Measurements from ENCODE around the gene ZNF638.

Gene ZNF638

GRCh38 chr2:71467180-71467815 lies 135.7 kb downstream of the ZNF638 start:
- TF ChIP-seq CTCF (IDR thresholded peaks at IDR 0.05; ENCODE audit: insufficient read depth, low read depth, low read length, missing control alignments), result no peak
- H3K4me3 ChIP-seq (ENCODE audit: low read depth, low read length), result peak overlapping the region; percentile 57
- DNase-seq (ENCODE audit: low read depth), result no peak

GRCh38 chr2:71468279-71469015 lies 136.9 kb downstream of the ZNF638 start:
- DNase-seq (ENCODE audit: low read depth), result no peak
- H3K4me3 ChIP-seq (ENCODE audit: low read depth, low read length), result no peak overlapping the region
- no peak for TF ChIP-seq CTCF (IDR thresholded peaks at IDR 0.05; ENCODE audit: insufficient read depth, low read depth, low read length, missing control alignments)

GRCh38 chr2:71469403-71470398 lies 138.1 kb downstream of the ZNF638 start:
- DNase-seq (ENCODE audit: low read depth), result no peak
- TF ChIP-seq CTCF (IDR thresholded peaks at IDR 0.05; ENCODE audit: insufficient read depth, low read depth, low read length, missing control alignments), result no peak

GRCh38 chr2:71471276-71471675 lies 139.7 kb downstream of the ZNF638 start:
- DNase-seq (ENCODE audit: low read depth), result no peak
- H3K4me3 ChIP-seq (ENCODE audit: low read depth, low read length), result no peak overlapping the region

More at GRCh38 chr2:71469403-71470398, 138.1 kb downstream of the ZNF638 start:
- no peak overlapping the region for H3K4me3 ChIP-seq (ENCODE audit: low read depth, low read length)

GRCh38 chr2:71472019-71472418 lies 140.4 kb downstream of the ZNF638 start:
- DNase-seq (ENCODE audit: low read depth), result no peak
- no peak for TF ChIP-seq CTCF (IDR thresholded peaks at IDR 0.05; ENCODE audit: insufficient read depth, low read depth, low read length, missing control alignments)
- H3K4me3 ChIP-seq (ENCODE audit: low read depth, low read length), result no peak overlapping the region

More at GRCh38 chr2:71471276-71471675, 139.7 kb downstream of the ZNF638 start:
- TF ChIP-seq CTCF (IDR thresholded peaks at IDR 0.05; ENCODE audit: insufficient read depth, low read depth, low read length, missing control alignments), result no peak

GRCh38 chr2:71473346-71474031 lies 141.9 kb downstream of the ZNF638 start:
- no peak overlapping the region for H3K4me3 ChIP-seq (ENCODE audit: low read depth, low read length)
- TF ChIP-seq CTCF (IDR thresholded peaks at IDR 0.05; ENCODE audit: insufficient read depth, low read depth, low read length, missing control alignments), result no peak
- DNase-seq (ENCODE audit: low read depth), result no peak

All from GM12865 (cell line).